IMR-90 (cell line): ENCODE data around the gene VPS26B. TPM values are rescaled to one million over a fixed set of nuclear protein-coding genes. Genes with fewer than 3 reads are reported as not detected.

Experiments used
- ATAC-seq: fragments of 200-7000 bp; cut with Tn5 transposase; 2 replicates; pipeline ENCODE4 v1.9.1; 2020; ENCODE audit warnings: low read depth, mild to moderate bottlenecking, moderate library complexity
- BruUV-seq: library from RNA; stranded (reverse); fragments of 400-500 nt; replicated peaks from 2 replicates; lab custom pipeline; 2021; lab: Mats Ljungman, UMichigan
- CTCF ChIA-PET: fragments of 300-600 bp; formaldehyde crosslinking; extraction: SDS; loops from one replicate; lab custom pipeline; 2021; ENCODE audit warnings: antibody characterized with exemption; lab: Yijun Ruan, JAX
- POLR2A ChIA-PET: fragments of 300-600 bp; sonication (Branson Sonifier 250); formaldehyde crosslinking; loops from one replicate; lab custom pipeline; 2022; ENCODE audit warnings: antibody characterized with exemption; ENCODE audit not compliant: unreplicated experiment; lab: Charles Lee
- DNase-seq: peaks from one replicate; pipeline ENCODE4 v3.0.0; 2013
- H2AFZ ChIP-seq: replicated peaks from 2 replicates; pipeline ENCODE3; 2013; ENCODE audit warnings: low read length, mild to moderate bottlenecking; ENCODE audit not compliant: poor library complexity
- H2AK5ac ChIP-seq: 2 replicates; pipeline ENCODE4 v1.6.1; 2013; ENCODE audit warnings: low read depth, low read length, inconsistent platforms
- H2AK9ac ChIP-seq: replicated peaks from 2 replicates; pipeline ENCODE3; 2013; ENCODE audit warnings: mild to moderate bottlenecking, low read depth, low read length, moderate library complexity; ENCODE audit not compliant: poor library complexity
- H2BK120ac ChIP-seq: 2 replicates; pipeline ENCODE4 v1.6.1; 2013; ENCODE audit warnings: low read depth, low read length, inconsistent platforms
- H2BK15ac ChIP-seq: 3 replicates; pipeline ENCODE4 v1.6.1; 2013; ENCODE audit warnings: low read depth, low read length, inconsistent platforms
- H2BK20ac ChIP-seq: 2 replicates; pipeline ENCODE4 v1.6.1; 2013; ENCODE audit warnings: low read depth, mild to moderate bottlenecking, inconsistent platforms, low read length, moderate library complexity
- H2BK5ac ChIP-seq: 2 replicates; pipeline ENCODE4 v1.6.1; 2013; ENCODE audit warnings: mild to moderate bottlenecking, low read depth, low read length, inconsistent platforms; ENCODE audit not compliant: poor library complexity, severe bottlenecking
- H3K14ac ChIP-seq: replicated peaks from 2 replicates; pipeline ENCODE4 v1.6.1; 2013; ENCODE audit warnings: low read depth, low read length, inconsistent platforms
- H3K18ac ChIP-seq: 2 replicates; pipeline ENCODE4 v1.6.1; 2013; ENCODE audit warnings: low read depth, low read length, control low read depth
- H3K23ac ChIP-seq: 2 replicates; pipeline ENCODE4 v1.6.1; 2013; ENCODE audit warnings: low read depth, low read length, inconsistent platforms
- H3K27ac ChIP-seq: 2 replicates; pipeline ENCODE4 v1.5.1; 2013; ENCODE audit warnings: mild to moderate bottlenecking, control low read depth, low read length; ENCODE audit not compliant: insufficient read depth
- H3K27me3 ChIP-seq: 2 replicates; pipeline ENCODE4 v1.6.1; 2013; ENCODE audit warnings: low read length; ENCODE audit not compliant: control insufficient read depth, insufficient read depth
- H3K36me3 ChIP-seq: 2 replicates; pipeline ENCODE4 v1.6.1; 2013; ENCODE audit warnings: low read length, mixed read lengths; ENCODE audit not compliant: control insufficient read depth, insufficient read depth
- H3K4ac ChIP-seq: 2 replicates; pipeline ENCODE4 v1.6.1; 2013; ENCODE audit warnings: low read depth, low read length, inconsistent platforms
- H3K4me1 ChIP-seq: 2 replicates; pipeline ENCODE4 v1.6.1; 2013; ENCODE audit warnings: low read length, mixed read lengths; ENCODE audit not compliant: control insufficient read depth, insufficient read depth
- H3K4me2 ChIP-seq: 2 replicates; pipeline ENCODE4 v1.6.1; 2013; ENCODE audit warnings: low read depth, mild to moderate bottlenecking, control low read depth, low read length, moderate library complexity
- H3K4me3 ChIP-seq: 2 replicates; pipeline ENCODE4 v1.5.1; 2013; ENCODE audit warnings: low read depth, mild to moderate bottlenecking, control low read depth, low read length, moderate library complexity; ENCODE audit not compliant: insufficient read depth
- H3K56ac ChIP-seq: 2 replicates; pipeline ENCODE4 v1.6.1; 2013; ENCODE audit warnings: low read length, inconsistent platforms; ENCODE audit not compliant: insufficient read depth; ENCODE audit errors: extremely low read depth
- H3K79me1 ChIP-seq, 2 experiments: 2 replicates each; pipeline ENCODE4 v1.6.1; 2013; ENCODE audit warnings: low read length in 2 of 2, inconsistent platforms in 1 of 2, low read depth in 1 of 2
- H3K9ac ChIP-seq: 2 replicates; pipeline ENCODE4 v1.6.1; 2013; ENCODE audit warnings: low read depth, low read length, control low read depth
- H3K9me1 ChIP-seq: 2 replicates; pipeline ENCODE4 v1.6.1; 2013; ENCODE audit warnings: low read length, inconsistent platforms; ENCODE audit not compliant: insufficient read depth
- H3K9me3 ChIP-seq: 2 replicates; pipeline ENCODE4 v1.6.1; 2013; ENCODE audit warnings: low read length; ENCODE audit not compliant: control insufficient read depth, insufficient read depth
- H4K20me1 ChIP-seq: 2 replicates; pipeline ENCODE4 v1.6.1; 2013; ENCODE audit warnings: low read length, inconsistent platforms; ENCODE audit not compliant: insufficient read depth
- H4K5ac ChIP-seq: 2 replicates; pipeline ENCODE4 v1.6.1; 2013; ENCODE audit warnings: mild to moderate bottlenecking, low read depth, low read length, control low read depth
- H4K8ac ChIP-seq, 2 experiments: 2 replicates each; pipeline ENCODE4 v1.6.1; 2013; ENCODE audit warnings: low read depth in 2 of 2, low read length in 2 of 2, control low read depth in 1 of 2, inconsistent platforms in 1 of 2
- H4K91ac ChIP-seq: 2 replicates; pipeline ENCODE4 v1.6.1; 2013; ENCODE audit warnings: low read depth, low read length, inconsistent platforms; ENCODE audit not compliant: insufficient read depth
- CEBPB ChIP-seq: IDR thresholded peaks from 2 replicates; pipeline ENCODE4 v1.6.1; 2012; ENCODE audit warnings: low read depth, low read length, improper control_type of control experiment
- CHD1 ChIP-seq: IDR thresholded peaks from 2 replicates; pipeline ENCODE4 v1.6.1; 2012; ENCODE audit warnings: low read depth, low read length, improper control_type of control experiment
- ELK1 ChIP-seq: fragments of 150-350 bp; IDR thresholded peaks from 2 replicates; pipeline ENCODE4 v1.6.1; 2016; ENCODE audit warnings: low read depth, mild to moderate bottlenecking, low read length, moderate library complexity, borderline replicate concordance
- FOS ChIP-seq: fragments of 150-350 bp; IDR thresholded peaks from 2 replicates; pipeline ENCODE4 v1.6.1; 2016; ENCODE audit warnings: low read depth, low read length
- MAFK ChIP-seq: IDR thresholded peaks from 2 replicates; pipeline ENCODE4 v1.6.1; 2012; ENCODE audit warnings: low read depth, low read length, improper control_type of control experiment
- MAZ ChIP-seq: IDR thresholded peaks from 2 replicates; pipeline ENCODE4 v1.6.1; 2012; ENCODE audit warnings: low read depth, mild to moderate bottlenecking, low read length, improper control_type of control experiment, moderate library complexity, borderline replicate concordance
- MXI1 ChIP-seq: IDR thresholded peaks from 2 replicates; pipeline ENCODE4 v1.6.1; 2012; ENCODE audit warnings: low read depth, mild to moderate bottlenecking, low read length, moderate library complexity, borderline replicate concordance
- NFE2L2 ChIP-seq: fragments of 150-350 bp; IDR thresholded peaks from 2 replicates; pipeline ENCODE4 v1.6.1; 2016; ENCODE audit warnings: low read depth, mild to moderate bottlenecking, low read length
- POLR2A ChIP-seq: IDR thresholded peaks from 2 replicates; pipeline ENCODE4 v1.6.1; 2012; ENCODE audit warnings: mild to moderate bottlenecking, low read depth, low read length
- RAD21 ChIP-seq: IDR thresholded peaks from 2 replicates; pipeline ENCODE4 v1.6.1; 2012; ENCODE audit warnings: low read length, improper control_type of control experiment
- RCOR1 ChIP-seq: IDR thresholded peaks from 2 replicates; pipeline ENCODE4 v1.6.1; 2012; ENCODE audit warnings: mild to moderate bottlenecking, low read length, improper control_type of control experiment; ENCODE audit not compliant: insufficient replicate concordance
- RFX5 ChIP-seq: IDR thresholded peaks from 2 replicates; pipeline ENCODE4 v1.8.0; 2012; ENCODE audit warnings: low read depth, mild to moderate bottlenecking, low read length, moderate library complexity
- SMC3 ChIP-seq: fragments of 150-350 bp; IDR thresholded peaks from 2 replicates; pipeline ENCODE4 v1.6.1; 2016; ENCODE audit warnings: low read depth, mild to moderate bottlenecking, antibody characterized with exemption, low read length, moderate library complexity
- WGBS, 2 experiments: methylation state at CpG; one replicate each; pipeline versions ENCODE4 v1.1.5 to v1.1.7; 2013; ENCODE audit warnings: missing lambda C conversion rate in 2 of 2; ENCODE audit not compliant: insufficient read length in 1 of 2; ENCODE audit errors: extremely low coverage in 2 of 2; 5-methylcytosine and 5-hydroxymethylcytosine counted together
- dilution Hi-C: fragments of 300-500 bp; cut with HindIII; formaldehyde crosslinking; loops from one replicate; pipeline ENCODE4 v1.14.3; 2018; ENCODE audit warnings: low sequenced_read_pairs; ENCODE audit not compliant: unreplicated experiment
- in situ Hi-C: fragments of 300-500 bp; cut with MboI; formaldehyde crosslinking; loops from 3 replicates; pipeline ENCODE4 v1.14.3; 2019; ENCODE audit warnings: low sequenced_read_pairs, inconsistent platforms, mixed read lengths
- intact Hi-C: fragments of 100-400 bp; cut with micrococcal nuclease; formaldehyde crosslinking; loops from 2 replicates; pipeline ENCODE4 v1.10.0; 2022
- polyA plus RNA-seq, 3 experiments: library from polyadenylated mRNA; depleted of rRNA; stranded (reverse); fragments of >200 nt; gene quantifications; 2 replicates each; pipeline ENCODE4 v1.2.3, GENCODE V29; 2012; ENCODE audit warnings: low replicate concordance in 1 of 3
- total RNA-seq: library from RNA; depleted of rRNA; stranded (reverse); fragments of >200 nt; gene quantifications from 2 replicates; pipeline ENCODE4 v1.2.3, GENCODE V29; 2012
- TF ChIP-seq, protein P1 (sequence below): conservative IDR thresholded peaks from 2 replicates; pipeline ENCODE4 v1.5.1; 2012; ENCODE audit warnings: mild to moderate bottlenecking, low read depth, low read length, improper control_type of control experiment
- TF ChIP-seq, protein P2 (sequence below): fragments of 150-350 bp; IDR thresholded peaks from 2 replicates; pipeline ENCODE4 v1.6.1; 2017; ENCODE audit warnings: mild to moderate bottlenecking, antibody characterized with exemption, low read length, low read depth

Gene VPS26B
- total and polyA plus RNA-seq, 2 of the 4 experiments (the other 2 are of a cell fraction): 41.6 to 51.1 TPM

DNA sequence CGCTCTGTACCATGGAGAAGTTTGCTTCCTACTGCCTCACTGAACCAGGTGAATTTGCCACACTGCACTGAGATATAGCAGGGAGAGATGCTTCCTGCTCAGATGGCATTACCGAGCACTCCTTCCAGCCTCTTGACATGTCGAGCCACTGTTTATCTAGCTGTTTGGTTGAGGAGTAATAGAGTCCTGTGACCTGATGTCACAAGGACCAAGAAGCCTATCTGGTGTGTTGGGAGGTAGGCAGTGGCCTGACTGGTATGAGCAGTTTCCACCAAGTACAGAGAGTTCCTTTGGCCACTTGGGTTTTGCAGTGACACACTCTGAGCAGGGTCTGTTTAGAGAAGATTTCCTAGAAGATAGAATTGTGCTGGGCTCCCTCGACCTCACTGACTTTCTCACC lies 34.1 kb downstream of the VPS26B start:
- no peak overlapping the region for H3K9ac ChIP-seq
- H2AK5ac ChIP-seq: no peak overlapping the region
- no peak overlapping the region for H2BK15ac ChIP-seq
- DNase-seq (no peak), ATAC-seq (no peak)
- H3K9me3 ChIP-seq: no peaks in the 10 kb centered on the region
- no peak overlapping the region for H2BK5ac ChIP-seq
- no CpG with 5 or more reads among the region's 4 CpGs for WGBS, 2 experiments
- H3K36me3 ChIP-seq: peaks cover 42% of the 10 kb centered on the region
- H3K4me1 ChIP-seq: no peaks in the 10 kb centered on the region
- H3K18ac ChIP-seq: no peak overlapping the region
- no peak overlapping the region for H3K23ac ChIP-seq
- H2AK9ac ChIP-seq: no peak overlapping the region
- H4K91ac ChIP-seq: no peak overlapping the region
- BruUV-seq: no TSS peak
- no peak overlapping the region for H3K27ac ChIP-seq
- in situ Hi-C loops: loop anchor here (10.0 kb wide), 1 partner anchor 214 kb away; no protein-coding TSS in a partner anchor
- POLR2A ChIA-PET: no interaction called here
- peaks cover 5 to 11% of the 10 kb centered on the region in 2 experiments; a peak in 2 of 4 replicates for H3K79me1 ChIP-seq
- H3K4me2 ChIP-seq: no peak overlapping the region
- no peaks in the 10 kb centered on the region for H3K27me3 ChIP-seq
- dilution Hi-C loops: no loop called here
- H2BK20ac ChIP-seq: no peak overlapping the region
- TF ChIP-seq ELK1 (no peak), CHD1 (no peak), RFX5 (no peak), NFE2L2 (no peak), MAZ (no peak), MAFK (no peak), RCOR1 (no peak), MXI1 (no peak), CEBPB (no peak), RAD21 (no peak), FOS (no peak), SMC3 (no peak), POLR2A (no peak)
- TF ChIP-seq, protein P1, sequence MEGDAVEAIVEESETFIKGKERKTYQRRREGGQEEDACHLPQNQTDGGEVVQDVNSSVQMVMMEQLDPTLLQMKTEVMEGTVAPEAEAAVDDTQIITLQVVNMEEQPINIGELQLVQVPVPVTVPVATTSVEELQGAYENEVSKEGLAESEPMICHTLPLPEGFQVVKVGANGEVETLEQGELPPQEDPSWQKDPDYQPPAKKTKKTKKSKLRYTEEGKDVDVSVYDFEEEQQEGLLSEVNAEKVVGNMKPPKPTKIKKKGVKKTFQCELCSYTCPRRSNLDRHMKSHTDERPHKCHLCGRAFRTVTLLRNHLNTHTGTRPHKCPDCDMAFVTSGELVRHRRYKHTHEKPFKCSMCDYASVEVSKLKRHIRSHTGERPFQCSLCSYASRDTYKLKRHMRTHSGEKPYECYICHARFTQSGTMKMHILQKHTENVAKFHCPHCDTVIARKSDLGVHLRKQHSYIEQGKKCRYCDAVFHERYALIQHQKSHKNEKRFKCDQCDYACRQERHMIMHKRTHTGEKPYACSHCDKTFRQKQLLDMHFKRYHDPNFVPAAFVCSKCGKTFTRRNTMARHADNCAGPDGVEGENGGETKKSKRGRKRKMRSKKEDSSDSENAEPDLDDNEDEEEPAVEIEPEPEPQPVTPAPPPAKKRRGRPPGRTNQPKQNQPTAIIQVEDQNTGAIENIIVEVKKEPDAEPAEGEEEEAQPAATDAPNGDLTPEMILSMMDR: no peak
- TF ChIP-seq, protein P2, sequence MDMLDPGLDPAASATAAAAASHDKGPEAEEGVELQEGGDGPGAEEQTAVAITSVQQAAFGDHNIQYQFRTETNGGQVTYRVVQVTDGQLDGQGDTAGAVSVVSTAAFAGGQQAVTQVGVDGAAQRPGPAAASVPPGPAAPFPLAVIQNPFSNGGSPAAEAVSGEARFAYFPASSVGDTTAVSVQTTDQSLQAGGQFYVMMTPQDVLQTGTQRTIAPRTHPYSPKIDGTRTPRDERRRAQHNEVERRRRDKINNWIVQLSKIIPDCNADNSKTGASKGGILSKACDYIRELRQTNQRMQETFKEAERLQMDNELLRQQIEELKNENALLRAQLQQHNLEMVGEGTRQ: no peak
- no peak overlapping the region for H2AFZ ChIP-seq
- H4K5ac ChIP-seq: no peak overlapping the region
- H3K4me3 ChIP-seq: no peak overlapping the region
- no peak overlapping the region for H3K4ac ChIP-seq
- H3K14ac ChIP-seq: no peak overlapping the region
- CTCF ChIA-PET: no interaction called here
- intact Hi-C loops: loop anchor here (10.0 kb wide), 1 partner anchor 214 kb away; no protein-coding TSS in a partner anchor
- H3K56ac ChIP-seq: no peak overlapping the region
- H3K9me1 ChIP-seq: no peaks in the 10 kb centered on the region; the same call in 1 of the 2 replicates
- no peak overlapping the region for H2BK120ac ChIP-seq
- no peak overlapping the region for H4K8ac ChIP-seq
- H4K20me1 ChIP-seq: no peaks in the 10 kb centered on the region; the same call in 1 of the 2 replicates
